T-helper 9 cell (primary cell): ENCODE data around the gene PTPN1.

Experiments
- DNase-seq: peaks from one replicate; pipeline ENCODE4 v3.0.0-alpha.2; 2020

The PTPN1 gene

GRCh38 chr20:50514750-50515149 lies 4.6 kb downstream of the PTPN1 start:
- DNase-seq, result no peak

DNA sequence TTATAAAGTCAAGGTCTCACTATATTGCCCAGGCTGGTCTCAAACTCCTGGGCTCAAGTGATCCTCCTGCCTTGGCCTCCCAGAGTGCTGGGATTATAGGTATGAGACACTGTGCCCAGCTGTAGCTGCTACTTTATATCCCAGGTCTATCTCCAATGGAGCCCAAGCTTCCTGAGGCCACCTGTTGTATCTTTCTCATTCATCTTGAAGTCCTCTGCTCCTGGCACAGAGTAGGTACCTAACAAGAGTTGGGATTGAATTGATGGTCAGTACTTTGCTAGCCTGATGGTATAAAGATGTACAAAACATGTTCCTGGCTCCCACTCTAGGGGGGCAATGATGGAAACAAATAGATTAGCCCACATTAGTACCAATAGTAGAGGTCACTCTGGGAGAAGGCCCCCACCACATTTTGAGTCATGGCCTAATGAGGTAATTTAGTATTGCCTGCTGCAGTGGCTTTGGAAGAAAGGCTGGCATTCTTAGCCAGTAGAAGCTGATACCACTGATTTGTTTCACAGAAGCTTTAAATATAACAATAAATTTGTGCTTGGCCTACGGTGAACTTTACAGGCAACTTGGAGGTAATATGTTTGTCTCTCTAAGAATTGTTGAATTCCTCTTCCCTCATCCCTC lies 5.4 kb downstream of the PTPN1 start:
- DNase-seq, result no peak

DNA sequence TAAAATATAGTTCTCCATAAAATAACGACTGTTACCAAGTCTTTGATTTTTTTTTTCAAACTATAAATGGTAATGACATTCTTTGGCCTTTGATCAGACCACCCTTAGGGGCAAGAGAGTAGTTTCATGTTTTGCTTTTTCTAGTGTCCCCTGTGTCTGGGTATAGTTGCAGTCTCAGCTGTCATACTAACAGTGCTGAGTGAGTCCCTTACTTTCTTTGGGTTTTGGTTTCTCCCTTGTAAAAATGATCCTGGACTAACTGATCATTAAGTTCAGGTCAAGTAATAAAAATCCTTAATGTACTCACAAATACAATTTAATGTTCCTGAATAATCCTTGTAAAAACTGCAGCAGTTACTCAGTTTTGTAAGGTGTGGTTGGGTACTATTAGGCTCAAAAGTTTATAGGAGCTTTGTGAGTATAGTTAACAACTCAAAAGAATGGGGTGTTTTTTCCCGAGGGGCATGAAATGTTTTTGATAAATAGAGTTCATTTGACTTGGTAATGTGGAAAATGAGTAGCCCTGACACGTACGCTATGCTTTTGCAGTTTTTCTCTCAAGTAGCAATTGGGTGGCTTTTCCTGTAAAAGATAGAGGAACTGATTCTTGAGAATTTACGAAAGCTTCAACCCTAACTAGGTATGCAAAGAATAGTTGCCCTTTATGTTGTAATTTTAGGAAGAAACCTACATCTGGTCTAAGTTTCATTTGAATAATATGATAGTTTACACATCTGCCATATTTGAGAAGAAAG lies 6.2 kb downstream of the PTPN1 start:
- no peak for DNase-seq

GRCh38 chr20:50516935-50517816 lies 7.0 kb downstream of the PTPN1 start:
- no peak for DNase-seq

DNA sequence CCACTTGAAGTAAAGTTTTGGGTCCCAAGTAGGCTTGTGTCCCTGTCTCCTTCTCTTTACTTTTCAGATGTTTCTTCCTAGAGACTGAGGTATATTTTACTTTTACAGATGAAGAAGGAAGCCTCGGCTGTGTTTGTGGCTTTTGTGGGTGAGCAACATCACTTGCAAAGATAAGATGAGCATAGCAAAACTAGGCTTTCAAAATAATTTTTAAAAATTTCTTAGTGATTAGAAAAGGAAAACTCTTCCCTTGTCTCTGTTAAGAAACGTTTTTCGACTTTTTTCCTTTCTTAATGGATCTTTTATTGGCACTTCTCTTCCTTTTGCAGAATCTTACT lies 7.6 kb downstream of the PTPN1 start:
- no peak for DNase-seq

- no peak for DNase-seq
Observed at GRCh38 chr20:50518270-50518721, 8.1 kb downstream of the PTPN1 start.

DNA sequence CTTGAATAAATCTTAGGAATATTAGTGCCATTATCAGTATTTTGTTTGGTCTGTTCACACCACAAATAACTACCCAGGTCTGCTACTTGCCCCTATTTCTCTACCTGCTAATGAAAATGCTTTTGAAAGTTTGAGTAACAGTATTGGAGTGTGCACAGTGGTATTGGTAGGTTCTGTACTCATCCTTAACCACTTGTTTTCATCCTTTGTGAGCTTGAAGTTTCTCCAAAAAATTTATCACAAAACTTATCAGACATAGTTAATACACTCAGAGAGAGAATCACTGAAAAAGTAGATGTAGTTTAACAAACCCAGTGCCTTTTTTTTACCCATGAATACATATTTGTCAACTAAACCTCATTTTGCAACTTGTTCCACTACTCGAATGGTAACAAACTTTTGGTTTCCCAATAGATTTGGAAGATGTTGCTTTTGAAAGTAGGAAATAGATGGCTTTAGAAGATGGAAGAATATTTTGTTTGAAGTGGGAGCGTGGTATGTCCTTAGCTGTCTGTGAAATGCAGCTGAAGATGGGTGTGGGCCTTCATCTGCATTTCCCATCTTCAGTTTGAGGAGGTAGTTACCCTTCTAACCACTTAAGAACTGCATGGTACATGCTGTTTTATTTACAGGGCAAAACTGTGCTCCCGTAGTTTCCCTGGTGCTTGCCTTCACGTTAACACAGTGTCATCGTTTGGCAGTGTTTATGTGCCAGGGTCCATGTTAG lies 9.0 kb downstream of the PTPN1 start:
- DNase-seq, result no peak

- DNase-seq, result no peak
Observed at GRCh38 chr20:50520222-50520880, 10.2 kb downstream of the PTPN1 start.

DNA sequence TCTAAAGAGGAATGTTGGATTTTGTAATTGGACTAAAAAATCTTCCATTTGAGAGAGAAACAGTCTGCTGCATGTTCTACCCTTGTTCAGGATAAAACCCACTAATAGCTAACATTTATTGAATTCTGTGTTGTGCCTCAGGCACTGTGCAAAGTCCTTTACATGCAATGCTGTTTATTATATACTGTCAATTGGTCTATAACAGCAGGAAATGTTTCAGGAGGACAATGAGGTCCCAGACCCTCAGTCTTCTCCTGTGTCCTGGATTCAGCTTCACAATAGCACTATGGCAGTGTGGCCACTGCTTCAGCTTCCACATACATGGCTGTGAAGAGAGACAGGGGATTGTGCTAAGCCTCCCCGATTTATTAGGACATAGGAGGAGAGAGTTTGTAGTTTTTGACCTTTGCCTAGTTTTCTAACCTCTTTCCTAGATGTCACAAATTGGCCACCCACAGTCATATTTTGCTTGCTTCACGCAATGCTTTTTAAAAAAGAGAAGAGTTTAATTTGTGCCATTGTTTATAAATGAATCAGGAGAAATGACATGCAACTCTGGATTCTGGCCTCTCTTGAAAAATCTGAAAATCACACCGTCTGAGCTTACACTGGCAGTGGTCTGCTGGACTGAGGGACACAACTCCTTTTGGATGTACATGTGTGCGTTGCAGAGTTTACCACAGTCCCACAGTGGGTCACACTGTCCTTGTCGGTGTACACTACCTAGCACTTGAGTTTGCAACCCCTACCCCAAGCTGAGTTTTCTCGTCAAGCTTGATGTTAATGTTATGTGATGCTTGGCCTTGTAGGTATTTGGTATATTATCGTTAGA lies 11.3 kb downstream of the PTPN1 start:
- no peak for DNase-seq

- DNase-seq, result no peak
Observed at GRCh38 chr20:50522053-50522674, 12.0 kb downstream of the PTPN1 start.

DNA sequence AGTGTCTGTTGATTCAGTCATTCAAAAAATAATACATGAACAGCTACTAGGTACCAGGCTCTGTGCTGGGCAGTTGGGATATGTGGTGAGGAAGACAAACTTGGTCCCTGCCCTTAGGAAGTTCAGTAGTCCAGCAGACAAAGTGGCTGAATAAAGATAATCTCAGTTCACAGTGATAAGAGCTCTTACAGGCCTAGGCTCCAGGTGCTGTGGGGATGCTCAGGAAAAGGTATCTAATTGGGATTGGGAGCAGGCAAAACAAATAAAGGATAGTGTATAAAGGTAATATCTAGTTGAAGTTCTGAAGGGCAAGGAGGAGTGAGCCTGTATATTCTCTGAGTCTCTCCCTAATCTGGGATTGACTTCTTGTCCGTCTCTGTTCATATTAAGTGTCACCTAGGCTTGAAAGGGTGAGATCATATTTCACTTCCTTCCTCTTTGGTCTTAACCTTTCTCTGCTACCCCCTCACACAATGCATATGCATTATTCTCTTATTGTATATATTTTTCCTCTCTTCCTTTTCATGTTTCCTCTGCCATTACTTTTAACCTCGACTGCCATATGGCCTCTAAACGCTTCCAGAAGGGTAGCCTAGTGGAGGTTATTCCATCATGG lies 13.5 kb downstream of the PTPN1 start:
- DNase-seq, result no peak

DNA sequence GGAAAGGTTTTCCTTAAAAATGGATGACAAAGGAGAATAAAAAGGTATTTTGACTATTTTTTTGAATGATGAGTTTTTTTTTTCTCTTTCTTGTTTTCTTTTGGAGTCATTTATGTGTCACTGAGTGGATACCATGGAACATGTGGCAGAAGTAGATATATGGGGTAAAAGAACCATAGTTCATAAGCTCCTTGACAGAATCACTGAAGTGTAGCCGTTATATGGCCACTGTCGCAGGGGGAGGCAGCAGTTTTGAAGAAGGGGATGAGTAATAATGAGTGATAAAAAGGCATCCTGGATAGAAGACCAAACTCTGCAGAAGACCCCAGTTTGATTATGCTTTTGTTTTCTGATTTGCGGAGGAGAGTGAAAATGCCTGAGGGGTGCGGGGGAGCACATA lies 15.5 kb downstream of the PTPN1 start:
- no peak for DNase-seq

DNA sequence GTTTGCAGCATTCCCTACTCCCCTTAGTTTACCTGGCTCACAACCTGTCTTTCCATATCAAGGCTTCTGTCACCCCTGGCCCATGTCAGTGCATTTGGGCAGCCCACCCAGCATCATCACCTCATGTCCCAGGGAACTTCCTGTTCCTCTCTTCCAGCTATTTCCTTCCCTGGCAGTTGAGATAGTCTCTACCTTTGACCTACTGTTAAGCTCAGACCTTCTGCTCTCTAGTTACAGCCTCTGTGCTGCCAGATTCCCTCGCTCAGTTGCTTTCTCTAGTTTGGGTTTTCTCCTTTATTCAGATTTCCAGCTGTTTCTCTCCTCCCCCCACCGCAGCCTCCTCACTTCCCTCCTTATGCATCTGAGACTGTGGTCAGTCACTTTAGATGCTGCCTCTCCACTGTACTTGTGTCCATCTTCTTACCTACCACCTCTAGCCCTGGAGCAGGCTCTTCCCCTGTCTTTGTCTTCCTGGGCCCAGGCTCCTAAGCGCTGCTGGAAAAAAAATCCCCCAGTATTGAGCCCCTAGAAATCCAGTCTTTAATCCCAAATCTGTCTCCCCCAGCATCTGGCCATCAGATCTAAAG lies 16.3 kb downstream of the PTPN1 start:
- DNase-seq, result no peak

DNA sequence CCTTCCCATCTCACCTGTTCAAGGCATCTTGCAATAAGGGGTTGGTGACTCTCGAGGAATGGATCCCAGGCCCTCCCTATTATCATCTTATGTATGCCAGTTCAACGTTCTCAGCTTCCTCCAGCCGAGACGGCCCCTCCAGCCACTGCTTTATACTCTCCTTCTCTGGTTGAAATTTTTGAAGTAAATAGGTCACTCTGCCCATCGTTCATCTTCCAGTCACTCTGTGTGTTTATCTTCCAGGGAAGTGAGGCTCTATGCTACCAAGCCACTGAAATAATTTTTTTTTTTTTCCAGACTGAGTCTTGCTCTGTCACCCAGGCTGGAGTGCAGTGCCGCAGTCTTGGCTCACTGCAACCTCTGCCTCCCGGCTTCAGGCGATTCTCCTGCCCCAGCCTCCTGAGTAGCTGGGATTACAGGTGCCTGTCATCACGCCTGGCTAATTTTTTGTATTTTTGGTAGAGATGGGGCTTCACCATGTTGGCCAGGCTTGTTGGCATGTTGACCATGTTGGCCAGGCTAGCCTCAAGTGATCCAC lies 17.0 kb downstream of the PTPN1 start:
- DNase-seq, result no peak

- DNase-seq, result no peak
Observed at GRCh38 chr20:50528129-50528528, 17.9 kb downstream of the PTPN1 start.

- no peak for DNase-seq
Observed at GRCh38 chr20:50528804-50529351, 18.7 kb downstream of the PTPN1 start.

DNA sequence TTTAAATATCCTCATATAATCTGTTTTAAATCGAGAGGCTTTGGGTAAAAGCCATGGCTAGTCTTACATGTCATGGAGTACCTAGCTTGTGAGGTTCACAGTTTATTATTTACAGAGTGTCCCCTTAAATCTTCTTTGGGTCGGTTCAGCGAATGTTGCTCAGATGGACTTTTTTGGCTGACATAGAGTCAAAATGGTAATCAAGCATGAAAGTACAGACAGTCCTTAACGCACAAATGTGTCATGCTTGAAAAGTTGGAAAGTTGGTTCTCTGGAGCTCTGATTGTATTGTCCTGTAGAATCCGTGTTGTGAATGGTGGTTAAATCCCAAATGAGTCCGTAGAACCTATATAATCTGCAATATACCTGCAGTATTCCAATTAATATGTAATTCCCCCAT lies 22.0 kb downstream of the PTPN1 start:
- no peak for DNase-seq

GRCh38 chr20:50533061-50533460 lies 22.9 kb downstream of the PTPN1 start:
- no peak for DNase-seq

GRCh38 chr20:50533464-50533863 lies 23.3 kb downstream of the PTPN1 start:
- DNase-seq, result no peak

GRCh38 chr20:50534567-50534966 lies 24.4 kb downstream of the PTPN1 start:
- DNase-seq, result no peak
